Measurements from ENCODE around the gene ZC3H12D.
"Not testable (repeated sequence)": the region's sequence is repeated elsewhere in the genome, so short reads cannot be mapped to it uniquely, and the experiment has no call there.

The ZC3H12D gene

DNA sequence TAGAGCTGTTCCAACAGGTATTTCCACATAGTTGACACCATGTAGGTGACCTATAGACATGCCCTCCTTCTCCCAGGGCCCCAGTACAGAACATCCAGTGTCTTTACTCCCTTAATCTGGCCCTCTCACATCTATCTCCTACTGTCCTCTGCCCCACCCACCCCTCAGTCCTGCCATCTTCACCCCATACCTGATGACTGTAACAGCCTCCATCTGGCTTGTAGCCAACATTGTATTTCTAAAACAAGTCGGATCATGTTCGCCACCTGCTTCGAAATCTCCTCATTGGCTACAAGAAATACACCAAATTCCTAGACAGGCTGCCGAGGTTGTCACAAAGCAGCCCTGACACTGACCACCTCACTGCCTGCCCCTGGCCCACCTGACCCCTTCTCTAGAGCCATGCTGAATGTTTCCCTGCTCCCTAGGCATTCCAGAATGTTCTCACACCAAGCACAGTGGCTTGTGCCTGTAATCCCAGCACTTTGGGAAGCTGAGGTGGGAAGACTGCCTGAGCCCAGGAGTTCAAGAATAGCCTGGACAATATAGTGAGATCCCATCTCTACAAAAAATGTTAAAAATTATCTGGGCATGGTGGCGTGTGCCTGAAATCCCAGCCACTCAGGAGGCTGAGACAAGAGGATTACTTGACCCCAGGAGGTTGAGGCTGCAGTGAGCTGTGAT, 6.0 kb downstream of the ZC3H12D start:
- Histone ChIP-seq H3K4me1 (no peaks in the 10 kb centered on the region), H3K9me3 (no peaks in the 10 kb centered on the region), H3K4me3 (no peak overlapping the region), H3K36me3 (replicated peaks) (no peaks in the 10 kb centered on the region), H3K27me3 (ENCODE audit: low read depth) (no peaks in the 10 kb centered on the region)
- in situ Hi-C loops (cut with MboI; ENCODE audit: low sequenced_read_pairs): no loop called here
- no peak for DNase-seq (ENCODE audit: low spot score in 2 of 2)

GRCh38 chr6:149477544-149477943, 7.3 kb downstream of the ZC3H12D start:
- DNase-seq (ENCODE audit: low spot score in 2 of 2): no peak
- Histone ChIP-seq H3K4me1 (no peaks in the 10 kb centered on the region), H3K27me3 (ENCODE audit: low read depth) (no peaks in the 10 kb centered on the region), H3K36me3 (replicated peaks) (no peaks in the 10 kb centered on the region), H3K4me3 (no peak overlapping the region), H3K9me3 (no peaks in the 10 kb centered on the region)
- in situ Hi-C loops (cut with MboI; ENCODE audit: low sequenced_read_pairs): no loop called here

DNA sequence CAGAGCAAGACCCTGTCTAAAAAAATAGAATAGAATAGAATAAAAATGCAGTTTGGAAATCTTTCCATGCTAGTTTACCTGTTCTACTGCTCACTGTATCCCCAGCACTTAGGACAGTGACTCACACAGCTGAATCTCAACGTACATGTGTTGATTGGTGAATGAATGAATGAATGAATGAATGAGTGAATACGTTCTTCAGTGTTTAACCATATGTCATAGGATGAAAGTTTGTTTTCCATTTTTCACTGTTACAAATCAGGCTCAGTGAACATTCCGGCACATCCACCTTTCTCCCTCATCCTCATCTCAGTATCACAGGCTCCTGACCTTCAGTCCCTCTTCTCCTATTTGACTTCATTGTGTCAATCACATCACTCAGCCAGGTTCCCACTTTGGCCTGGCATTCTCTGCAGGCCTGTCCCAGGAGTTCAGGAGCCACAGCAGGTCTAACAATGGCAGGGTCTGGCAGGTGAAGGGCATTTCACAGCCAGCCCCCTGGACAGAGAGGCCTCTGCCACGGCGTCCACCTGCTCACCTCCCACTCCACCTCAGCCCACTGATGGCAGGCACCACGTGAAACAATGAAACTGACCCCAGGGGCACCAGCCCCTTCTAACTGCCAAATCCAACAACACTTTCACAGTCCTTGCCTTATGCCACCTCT, 7.9 kb downstream of the ZC3H12D start:
- H3K27me3 ChIP-seq (ENCODE audit: low read depth): no peaks in the 10 kb centered on the region
- no peak for DNase-seq (ENCODE audit: low spot score in 2 of 2)
- H3K9me3 ChIP-seq: no peaks in the 10 kb centered on the region
- no peaks in the 10 kb centered on the region for H3K36me3 ChIP-seq (replicated peaks)
- H3K4me3 ChIP-seq: no peak overlapping the region
- in situ Hi-C loops (cut with MboI; ENCODE audit: low sequenced_read_pairs): no loop called here
- H3K4me1 ChIP-seq: no peaks in the 10 kb centered on the region

GRCh38 chr6:149474108-149474935, 10.5 kb downstream of the ZC3H12D start:
- in situ Hi-C loops (cut with MboI; ENCODE audit: low sequenced_read_pairs): no loop called here
- H3K4me1 ChIP-seq: no peaks in the 10 kb centered on the region
- H3K9me3 ChIP-seq: no peaks in the 10 kb centered on the region
- H3K36me3 ChIP-seq (replicated peaks): no peaks in the 10 kb centered on the region
- H3K27me3 ChIP-seq (ENCODE audit: low read depth): no peaks in the 10 kb centered on the region
- no peak for DNase-seq (ENCODE audit: low spot score in 2 of 2)
- no peak overlapping the region for H3K4me3 ChIP-seq

DNA sequence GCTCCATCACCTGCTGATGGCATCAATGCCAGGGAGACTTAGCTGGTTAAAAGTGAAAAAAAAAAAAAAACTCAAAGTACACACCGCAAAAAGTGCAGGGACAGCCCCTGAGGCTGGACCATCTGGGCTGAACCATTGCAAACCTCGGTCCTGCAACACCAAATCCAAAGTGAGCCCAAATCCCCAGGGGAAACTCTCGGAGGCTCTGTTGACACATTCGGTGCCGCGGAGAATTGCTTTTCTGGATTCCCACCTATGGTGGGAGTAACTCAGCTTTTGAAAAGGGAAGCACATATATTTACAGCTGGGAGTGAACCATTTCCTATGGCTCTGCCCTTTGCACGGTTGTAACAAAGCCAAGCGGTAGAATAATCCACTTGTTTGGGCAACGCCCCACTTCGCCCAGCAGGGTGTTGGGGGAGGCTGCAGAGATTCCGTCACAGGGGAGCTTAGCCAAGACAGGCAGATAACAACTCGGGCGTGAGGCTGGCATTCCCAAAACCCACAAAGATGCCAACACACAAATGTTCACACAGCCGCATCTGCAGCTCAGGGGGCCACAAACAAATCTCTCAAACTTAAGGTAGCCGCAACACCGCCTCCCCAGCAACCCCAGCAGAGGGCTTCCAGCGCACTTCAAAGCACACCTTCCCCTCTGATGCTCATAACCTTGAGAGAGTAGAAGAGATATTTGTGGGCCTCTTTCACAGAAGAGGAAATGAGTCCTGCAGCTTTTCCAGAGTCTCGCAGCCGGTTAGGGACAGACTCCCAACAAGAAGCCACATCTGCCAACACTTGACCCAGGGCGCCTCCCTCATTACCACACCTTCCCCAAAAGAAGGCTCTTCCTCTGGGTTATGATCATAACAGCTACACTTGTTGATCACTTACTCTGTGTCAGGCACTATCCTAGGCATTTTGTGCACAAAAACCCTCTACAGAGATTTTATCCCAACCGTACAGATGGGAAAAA, 11.4 kb downstream of the ZC3H12D start:
- Histone ChIP-seq H3K4me3 (no peak overlapping the region), H3K9me3 (no peaks in the 10 kb centered on the region), H3K27me3 (ENCODE audit: low read depth) (no peaks in the 10 kb centered on the region), H3K36me3 (replicated peaks) (no peaks in the 10 kb centered on the region), H3K4me1 (no peaks in the 10 kb centered on the region)
- DNase-seq (ENCODE audit: low spot score in 2 of 2): peak; percentile 23 to 52
- in situ Hi-C loops (cut with MboI; ENCODE audit: low sequenced_read_pairs): no loop called here

- Histone ChIP-seq H3K4me1 (no peaks in the 10 kb centered on the region), H3K27me3 (ENCODE audit: low read depth) (no peaks in the 10 kb centered on the region), H3K4me3 (no peak overlapping the region), H3K36me3 (replicated peaks) (no peaks in the 10 kb centered on the region), H3K9me3 (no peaks in the 10 kb centered on the region)
- no peak for DNase-seq (ENCODE audit: low spot score in 2 of 2)
- in situ Hi-C loops (cut with MboI; ENCODE audit: low sequenced_read_pairs): no loop called here
Observed at GRCh38 chr6:149472241-149472640, 12.6 kb downstream of the ZC3H12D start.

GRCh38 chr6:149471801-149472200, 13.0 kb downstream of the ZC3H12D start:
- Histone ChIP-seq H3K9me3 (no peaks in the 10 kb centered on the region), H3K36me3 (replicated peaks) (no peaks in the 10 kb centered on the region), H3K4me1 (no peaks in the 10 kb centered on the region), H3K4me3 (no peak overlapping the region), H3K27me3 (ENCODE audit: low read depth) (no peaks in the 10 kb centered on the region)
- in situ Hi-C loops (cut with MboI; ENCODE audit: low sequenced_read_pairs): no loop called here
- DNase-seq (ENCODE audit: low spot score in 2 of 2): no peak

DNA sequence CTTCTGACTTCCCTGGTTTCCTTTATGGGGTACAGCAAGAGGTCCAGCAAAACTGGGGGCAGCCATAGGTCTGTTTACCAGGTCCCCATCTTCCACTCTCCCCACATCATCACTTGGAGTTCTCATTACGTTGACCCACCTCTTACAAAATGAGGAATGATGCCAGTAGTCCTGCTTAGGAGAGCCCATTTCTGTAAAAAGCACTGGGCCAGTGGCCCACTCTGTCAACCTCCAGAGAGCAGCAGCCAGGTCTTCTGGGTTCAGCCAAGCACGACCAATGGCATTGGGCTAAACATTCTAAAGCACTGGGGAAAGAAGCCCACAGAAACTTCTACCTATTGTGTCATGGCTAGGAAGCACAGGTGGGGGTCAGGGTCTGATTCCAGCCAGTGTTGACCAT, 13.9 kb downstream of the ZC3H12D start:
- Histone ChIP-seq H3K9me3 (no peaks in the 10 kb centered on the region), H3K4me1 (no peaks in the 10 kb centered on the region), H3K36me3 (replicated peaks) (no peaks in the 10 kb centered on the region), H3K27me3 (ENCODE audit: low read depth) (no peaks in the 10 kb centered on the region), H3K4me3 (no peak overlapping the region)
- in situ Hi-C loops (cut with MboI; ENCODE audit: low sequenced_read_pairs): no loop called here
- DNase-seq (ENCODE audit: low spot score in 2 of 2): no peak

- no peak for DNase-seq (ENCODE audit: low spot score in 2 of 2)
- H3K27me3 ChIP-seq (ENCODE audit: low read depth): no peaks in the 10 kb centered on the region
- no peaks in the 10 kb centered on the region for H3K9me3 ChIP-seq
- in situ Hi-C loops (cut with MboI; ENCODE audit: low sequenced_read_pairs): no loop called here
- no peaks in the 10 kb centered on the region for H3K36me3 ChIP-seq (replicated peaks)
- no peak overlapping the region for H3K4me3 ChIP-seq
- no peaks in the 10 kb centered on the region for H3K4me1 ChIP-seq
Observed at GRCh38 chr6:149468179-149468578, 16.6 kb downstream of the ZC3H12D start.

DNA sequence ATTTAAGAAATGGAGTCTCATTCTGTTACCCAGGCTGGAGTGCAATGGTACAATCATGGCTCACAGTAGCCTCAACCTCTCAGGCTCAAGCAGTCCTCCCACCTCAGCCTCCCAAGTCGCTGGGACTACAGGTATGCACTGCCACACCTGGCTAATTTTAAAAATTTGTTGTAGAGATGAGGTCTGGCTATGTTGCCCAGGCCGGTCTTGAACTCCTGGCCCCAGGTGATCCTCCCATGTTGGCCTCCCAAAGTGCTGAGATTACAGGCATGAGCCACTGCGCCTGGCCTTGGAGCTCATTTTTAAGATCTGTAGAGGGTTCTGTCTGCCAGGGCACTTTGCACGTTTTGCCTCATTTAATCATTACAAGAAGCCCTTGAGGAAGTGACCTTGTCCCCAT, 17.5 kb downstream of the ZC3H12D start:
- H3K27me3 ChIP-seq (ENCODE audit: low read depth): no peaks in the 10 kb centered on the region
- no peaks in the 10 kb centered on the region for H3K9me3 ChIP-seq
- DNase-seq (ENCODE audit: low spot score in 2 of 2): no peak
- no peaks in the 10 kb centered on the region for H3K4me1 ChIP-seq
- in situ Hi-C loops (cut with MboI; ENCODE audit: low sequenced_read_pairs): no loop called here
- no peak overlapping the region for H3K4me3 ChIP-seq
- H3K36me3 ChIP-seq (replicated peaks): no peaks in the 10 kb centered on the region

DNA sequence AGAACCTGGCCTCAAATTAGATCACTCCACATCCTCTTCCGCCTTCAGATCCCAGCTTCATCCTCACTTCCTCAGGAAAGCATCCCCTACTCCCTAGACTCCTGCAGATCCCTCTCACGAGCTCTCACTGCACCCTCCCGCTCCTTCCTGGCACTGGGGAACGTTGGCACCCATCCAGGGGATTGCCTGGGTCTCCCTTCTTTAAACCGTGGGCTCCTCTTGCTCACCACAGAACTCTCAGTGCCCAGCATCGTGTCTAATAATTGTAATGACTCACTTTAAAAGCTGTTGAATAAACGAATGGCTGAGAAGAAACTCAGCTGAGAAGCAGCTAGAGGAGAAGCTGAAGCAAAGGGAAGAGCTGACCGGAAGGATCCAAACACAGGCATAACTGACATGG, 20.4 kb downstream of the ZC3H12D start:
- H3K4me3 ChIP-seq: no peak overlapping the region
- H3K4me1 ChIP-seq: no peaks in the 10 kb centered on the region
- in situ Hi-C loops (cut with MboI; ENCODE audit: low sequenced_read_pairs): no loop called here
- DNase-seq (ENCODE audit: low spot score in 2 of 2): no peak
- H3K36me3 ChIP-seq (replicated peaks): no peaks in the 10 kb centered on the region
- H3K9me3 ChIP-seq: no peaks in the 10 kb centered on the region
- no peaks in the 10 kb centered on the region for H3K27me3 ChIP-seq (ENCODE audit: low read depth)

DNA sequence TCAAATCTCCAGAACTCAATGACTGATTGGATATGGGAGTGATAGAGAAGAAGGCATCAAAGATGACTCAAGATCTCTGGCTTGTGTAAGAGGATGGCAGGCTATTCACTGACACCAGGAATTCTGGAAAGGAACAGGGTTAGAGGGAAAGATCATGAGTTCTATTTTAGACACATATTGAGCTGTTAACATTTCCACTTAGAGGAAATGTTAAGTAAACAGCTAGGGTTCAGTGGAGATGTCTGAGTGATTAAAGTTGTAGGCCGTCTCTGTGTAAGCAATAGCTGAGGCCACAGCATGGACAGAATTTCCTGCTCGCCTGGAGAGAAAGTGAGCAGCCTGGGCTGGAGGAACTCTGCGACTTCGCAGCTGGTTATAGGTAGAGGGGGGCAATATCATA, 21.0 kb downstream of the ZC3H12D start:
- no peaks in the 10 kb centered on the region for H3K9me3 ChIP-seq
- H3K36me3 ChIP-seq (replicated peaks): no peaks in the 10 kb centered on the region
- no peaks in the 10 kb centered on the region for H3K4me1 ChIP-seq
- H3K4me3 ChIP-seq: no peak overlapping the region
- no peaks in the 10 kb centered on the region for H3K27me3 ChIP-seq (ENCODE audit: low read depth)
- in situ Hi-C loops (cut with MboI; ENCODE audit: low sequenced_read_pairs): no loop called here
- no peak for DNase-seq (ENCODE audit: low spot score in 2 of 2)

- H3K9me3 ChIP-seq; DNase-seq (ENCODE audit: low spot score in 2 of 2); H3K36me3 ChIP-seq (replicated peaks); H3K4me1 ChIP-seq; in situ Hi-C loops (cut with MboI; ENCODE audit: low sequenced_read_pairs); H3K4me3 ChIP-seq; H3K27me3 ChIP-seq (ENCODE audit: low read depth): not testable (repeated sequence)
Observed at GRCh38 chr6:149462712-149463111, 22.1 kb downstream of the ZC3H12D start.

Data from HAP-1 (cell line).